ENCODE measurements around the gene CTSG. TPM values are rescaled to one million over a fixed set of nuclear protein-coding genes. Genes with fewer than 3 reads are reported as not detected.
"Not testable (repeated sequence)": the region's sequence is repeated elsewhere in the genome, so short reads cannot be mapped to it uniquely, and the experiment has no call there.

CTSG gene
- total RNA-seq, 1 donor from 2014 or later, result 0.80 TPM

GRCh38 chr14:24595073-24595808 is 19.2 kb upstream of the CTSG start:
- intact Hi-C loops (cut with micrococcal nuclease), result no loop called here
- Histone ChIP-seq H3K9me3 (replicated peaks) (peaks cover 75% of the 10 kb centered on the region), H3K27ac (replicated peaks) (no peak overlapping the region), H3K4me1 (no peaks in the 10 kb centered on the region), H3K4me3 (no peak overlapping the region), H3K27me3 (ENCODE audit: low read depth) (no peaks in the 10 kb centered on the region), H3K36me3 (no peaks in the 10 kb centered on the region)
- DNase-seq, result no peak
- no peak for TF ChIP-seq CTCF (IDR thresholded peaks at IDR 0.05; ENCODE audit: borderline replicate concordance)

- peaks cover 73% of the 10 kb centered on the region for H3K9me3 ChIP-seq (replicated peaks)
- DNase-seq; H3K36me3 ChIP-seq; H3K4me1 ChIP-seq; intact Hi-C loops (cut with micrococcal nuclease); H3K4me3 ChIP-seq; H3K27me3 ChIP-seq (ENCODE audit: low read depth); H3K27ac ChIP-seq (replicated peaks): not testable (repeated sequence)
Measured at GRCh38 chr14:24591004-24591403, 15.0 kb upstream of the CTSG start.

GRCh38 chr14:24584402-24584801 is 8.4 kb upstream of the CTSG start:
- DNase-seq; intact Hi-C loops (cut with micrococcal nuclease); H3K27ac ChIP-seq (replicated peaks); H3K4me3 ChIP-seq; H3K4me1 ChIP-seq; H3K36me3 ChIP-seq; H3K27me3 ChIP-seq (ENCODE audit: low read depth): not testable (repeated sequence)
- peaks cover 42% of the 10 kb centered on the region for H3K9me3 ChIP-seq (replicated peaks)

GRCh38 chr14:24578558-24578957 is 2.5 kb upstream of the CTSG start:
- no peak for TF ChIP-seq CTCF (IDR thresholded peaks at IDR 0.05; ENCODE audit: borderline replicate concordance)
- Histone ChIP-seq H3K9me3 (replicated peaks) (peaks cover 9% of the 10 kb centered on the region), H3K36me3 (no peaks in the 10 kb centered on the region), H3K27me3 (ENCODE audit: low read depth) (peaks cover 16% of the 10 kb centered on the region), H3K4me3 (no peak overlapping the region), H3K27ac (replicated peaks) (no peak overlapping the region), H3K4me1 (no peaks in the 10 kb centered on the region)
- DNase-seq, result no peak
- intact Hi-C loops (cut with micrococcal nuclease), result no loop called here

DNA sequence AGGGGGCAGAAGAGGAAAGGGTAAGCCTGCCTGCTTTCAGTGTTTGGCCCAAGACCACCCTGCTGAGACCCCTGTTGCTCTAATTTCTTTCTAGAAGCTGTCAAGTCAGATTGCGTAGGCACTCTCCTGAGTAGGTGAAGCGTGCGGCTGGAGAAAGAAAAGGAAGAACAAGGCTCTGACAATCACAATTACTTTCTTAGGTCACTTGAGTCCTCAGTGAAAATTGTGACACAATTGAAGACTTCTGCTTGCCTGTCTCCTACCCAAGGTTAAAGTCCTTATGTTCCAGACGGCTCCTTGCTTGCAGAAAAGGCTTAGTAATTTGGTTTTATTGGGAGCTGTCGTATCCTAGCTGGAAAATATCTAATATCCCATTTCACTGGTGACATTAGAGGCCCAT is 721 bp upstream of the CTSG start:
- Histone ChIP-seq H3K4me1 (no peaks in the 10 kb centered on the region), H3K27me3 (ENCODE audit: low read depth) (peaks cover 18% of the 10 kb centered on the region), H3K27ac (replicated peaks) (no peak overlapping the region), H3K9me3 (replicated peaks) (no peaks in the 10 kb centered on the region), H3K4me3 (no peak overlapping the region), H3K36me3 (no peaks in the 10 kb centered on the region)
- intact Hi-C loops (cut with micrococcal nuclease), result no loop called here
- DNase-seq, result no peak
- TF ChIP-seq CTCF (IDR thresholded peaks at IDR 0.05; ENCODE audit: borderline replicate concordance), result no peak

DNA sequence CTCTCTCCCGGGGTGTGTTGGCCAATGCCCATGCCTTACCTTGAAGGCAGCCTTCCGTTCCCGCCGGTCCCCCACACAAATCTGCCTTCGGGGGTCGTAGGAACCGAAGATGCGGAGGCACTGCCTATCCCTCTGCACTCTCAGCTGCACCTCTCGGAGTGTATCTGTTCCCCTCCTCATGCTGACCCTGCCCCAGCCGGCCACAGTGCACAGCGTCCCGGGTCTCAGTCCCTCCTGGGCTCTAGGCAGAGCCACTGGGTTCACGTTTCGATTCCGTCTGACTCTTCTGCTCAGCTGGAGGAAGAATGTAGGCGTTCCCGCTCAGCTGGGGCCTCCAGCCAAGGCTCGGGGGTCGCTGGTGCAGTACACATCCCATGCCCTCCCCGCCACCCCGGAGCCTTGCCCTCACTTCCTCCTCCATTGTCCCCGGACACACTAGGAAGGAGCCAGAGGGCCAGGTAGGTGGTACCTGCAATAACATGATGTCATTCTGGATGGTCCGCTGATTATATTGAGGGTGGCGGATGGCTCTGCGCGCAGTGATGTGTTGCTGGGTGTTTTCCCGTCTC is 1.8 kb downstream of the CTSG start:
- peaks cover 18% of the 10 kb centered on the region for H3K27me3 ChIP-seq (ENCODE audit: low read depth)
- no peak for TF ChIP-seq CTCF (IDR thresholded peaks at IDR 0.05; ENCODE audit: borderline replicate concordance)
- no peak overlapping the region for H3K27ac ChIP-seq (replicated peaks)
- no peaks in the 10 kb centered on the region for H3K4me1 ChIP-seq
- H3K36me3 ChIP-seq, result no peaks in the 10 kb centered on the region
- intact Hi-C loops (cut with micrococcal nuclease), result no loop called here
- peaks cover 15% of the 10 kb centered on the region for H3K9me3 ChIP-seq (replicated peaks)
- no peak overlapping the region for H3K4me3 ChIP-seq
- DNase-seq, result no peak
